Vagina (tissue), 2 donors: ENCODE results near the gene CUEDC2.

Experiments used
- POLR2A ChIP-seq, 2 donors: fragments of 450-650 bp; IDR thresholded peaks; one replicate each; pipeline ENCODE4 v1.6.1; 2017; ENCODE audit warnings: antibody characterized with exemption in 2 of 2, mild to moderate bottlenecking in 2 of 2, moderate library complexity in 2 of 2
- POLR2AphosphoS5 ChIP-seq, 2 donors: sonication (generic); formaldehyde crosslinking; IDR thresholded peaks; one replicate each; pipeline ENCODE4 v1.9.0; 2017; ENCODE audit warnings: antibody characterized with exemption in 2 of 2, mild to moderate bottlenecking in 2 of 2, low read depth in 1 of 2; ENCODE audit not compliant: insufficient read depth in 1 of 2
- TF ChIP-seq, protein P1 (sequence below), 3 experiments: fragments of 450-650 bp in 2 of 3; fragments of 200-600 bp in 1 of 3; sonication (generic) in 1 of 3; IDR thresholded peaks; one replicate each; pipeline ENCODE4 v1.5.1; 2017 to 2019; ENCODE audit warnings: antibody characterized with exemption in 3 of 3, mild to moderate bottlenecking in 2 of 3, moderate library complexity in 2 of 3

DNA sequence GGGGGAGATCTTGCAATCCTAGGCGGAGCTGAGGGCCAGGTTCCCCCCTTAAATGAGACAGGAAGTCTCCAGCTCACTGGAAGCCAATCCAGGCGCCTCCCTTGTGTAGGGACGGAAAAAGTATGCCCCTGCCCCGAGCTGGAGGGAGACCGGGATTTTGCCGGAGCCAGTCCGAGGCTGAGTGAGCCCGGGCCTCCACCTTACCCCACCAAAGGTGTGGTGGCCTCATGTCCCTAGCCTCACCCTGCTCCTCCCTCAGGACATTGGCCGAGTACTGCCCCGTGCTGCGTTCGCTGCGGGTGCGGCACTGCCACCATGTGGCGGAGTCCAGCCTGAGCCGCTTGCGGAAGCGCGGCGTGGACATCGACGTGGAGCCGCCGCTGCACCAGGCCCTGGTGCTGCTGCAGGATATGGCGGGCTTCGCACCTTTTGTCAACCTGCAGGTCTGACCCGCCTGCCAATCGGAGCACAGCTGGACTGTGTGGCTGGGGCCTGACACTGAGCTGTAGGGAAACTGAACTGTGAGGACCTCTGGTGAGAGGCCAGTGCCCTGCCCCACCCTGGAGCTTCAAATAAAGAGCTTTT is 9.7 kb downstream of the CUEDC2 start:
- TF ChIP-seq, protein P1, sequence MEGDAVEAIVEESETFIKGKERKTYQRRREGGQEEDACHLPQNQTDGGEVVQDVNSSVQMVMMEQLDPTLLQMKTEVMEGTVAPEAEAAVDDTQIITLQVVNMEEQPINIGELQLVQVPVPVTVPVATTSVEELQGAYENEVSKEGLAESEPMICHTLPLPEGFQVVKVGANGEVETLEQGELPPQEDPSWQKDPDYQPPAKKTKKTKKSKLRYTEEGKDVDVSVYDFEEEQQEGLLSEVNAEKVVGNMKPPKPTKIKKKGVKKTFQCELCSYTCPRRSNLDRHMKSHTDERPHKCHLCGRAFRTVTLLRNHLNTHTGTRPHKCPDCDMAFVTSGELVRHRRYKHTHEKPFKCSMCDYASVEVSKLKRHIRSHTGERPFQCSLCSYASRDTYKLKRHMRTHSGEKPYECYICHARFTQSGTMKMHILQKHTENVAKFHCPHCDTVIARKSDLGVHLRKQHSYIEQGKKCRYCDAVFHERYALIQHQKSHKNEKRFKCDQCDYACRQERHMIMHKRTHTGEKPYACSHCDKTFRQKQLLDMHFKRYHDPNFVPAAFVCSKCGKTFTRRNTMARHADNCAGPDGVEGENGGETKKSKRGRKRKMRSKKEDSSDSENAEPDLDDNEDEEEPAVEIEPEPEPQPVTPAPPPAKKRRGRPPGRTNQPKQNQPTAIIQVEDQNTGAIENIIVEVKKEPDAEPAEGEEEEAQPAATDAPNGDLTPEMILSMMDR (IDR thresholded peaks at IDR 0.05), result peak; percentile 27 to 65 (median 57)
- TF ChIP-seq POLR2A (IDR thresholded peaks at IDR 0.05) (no peak), POLR2AphosphoS5 (IDR thresholded peaks at IDR 0.05; ENCODE audit: insufficient read depth in 1 of 2, low read depth in 1 of 2) (peak; percentile 33 to 56)
